Mesodermal cell (in vitro differentiated cells): ENCODE measurements around the gene PSMB11.

ENCODE experiments used
- H3K27ac ChIP-seq: 2 replicates; pipeline ENCODE4 v1.7.0; 2013; ENCODE audit warnings: mild to moderate bottlenecking, low read depth, low read length, moderate library complexity; ENCODE audit not compliant: severe bottlenecking
- H3K36me3 ChIP-seq: 2 replicates; pipeline ENCODE4 v1.7.1; 2013; ENCODE audit warnings: mild to moderate bottlenecking, low read length, moderate library complexity; ENCODE audit not compliant: control insufficient read depth, insufficient read depth
- H3K4me1 ChIP-seq: one replicate; pipeline ENCODE4 v1.7.1; 2013; ENCODE audit warnings: mild to moderate bottlenecking, low read length; ENCODE audit not compliant: insufficient read depth, control insufficient read depth, poor library complexity, severe bottlenecking
- H3K4me3 ChIP-seq: 2 replicates; pipeline ENCODE4 v1.7.0; 2013; ENCODE audit warnings: low read length, control low read depth, mild to moderate bottlenecking; ENCODE audit not compliant: insufficient read depth, poor library complexity, severe bottlenecking; ENCODE audit errors: extremely low read depth
- H3K9me3 ChIP-seq: 2 replicates; pipeline ENCODE4 v1.7.1; 2013; ENCODE audit warnings: mild to moderate bottlenecking, low read length, moderate library complexity; ENCODE audit not compliant: control insufficient read depth
- WGBS, 2 experiments: methylation state at CpG; one replicate each; pipeline ENCODE4 v1.1.5; 2013; ENCODE audit warnings: missing lambda C conversion rate in 2 of 2; ENCODE audit not compliant: insufficient coverage in 2 of 2; 5-methylcytosine and 5-hydroxymethylcytosine counted together

PSMB11 gene

GRCh38 chr14:23045419-23046357 is 3.7 kb downstream of the PSMB11 start:
- H3K4me3 ChIP-seq = no peak overlapping the region
- H3K4me1 ChIP-seq = peaks cover 17% of the 10 kb centered on the region
- WGBS, 2 experiments = 92% methylated on average over 8 to 10 of the region's 13 CpGs
- no peak overlapping the region for H3K27ac ChIP-seq
- H3K9me3 ChIP-seq = no peaks in the 10 kb centered on the region
- H3K36me3 ChIP-seq = peaks cover 21% of the 10 kb centered on the region

- Histone ChIP-seq H3K36me3 (peaks cover 29% of the 10 kb centered on the region), H3K27ac (peak overlapping the region; percentile 53), H3K4me3 (no peak overlapping the region), H3K9me3 (no peaks in the 10 kb centered on the region), H3K4me1 (peaks cover 17% of the 10 kb centered on the region)
- WGBS, 2 experiments = 86 to 90% methylated on average over 5 to 6 of the region's 6 CpGs
These were observed 5.1 kb downstream of the PSMB11 start for GRCh38 chr14:23047034-23047634.

GRCh38 chr14:23047751-23048693 is 6.0 kb downstream of the PSMB11 start:
- H3K36me3 ChIP-seq = peaks cover 33% of the 10 kb centered on the region
- WGBS, 2 experiments = 96 to 97% methylated on average over 34 to 81 of the region's 85 CpGs
- H3K9me3 ChIP-seq = no peaks in the 10 kb centered on the region
- no peak overlapping the region for H3K4me3 ChIP-seq
- H3K27ac ChIP-seq = no peak overlapping the region
- H3K4me1 ChIP-seq = peaks cover 17% of the 10 kb centered on the region

DNA sequence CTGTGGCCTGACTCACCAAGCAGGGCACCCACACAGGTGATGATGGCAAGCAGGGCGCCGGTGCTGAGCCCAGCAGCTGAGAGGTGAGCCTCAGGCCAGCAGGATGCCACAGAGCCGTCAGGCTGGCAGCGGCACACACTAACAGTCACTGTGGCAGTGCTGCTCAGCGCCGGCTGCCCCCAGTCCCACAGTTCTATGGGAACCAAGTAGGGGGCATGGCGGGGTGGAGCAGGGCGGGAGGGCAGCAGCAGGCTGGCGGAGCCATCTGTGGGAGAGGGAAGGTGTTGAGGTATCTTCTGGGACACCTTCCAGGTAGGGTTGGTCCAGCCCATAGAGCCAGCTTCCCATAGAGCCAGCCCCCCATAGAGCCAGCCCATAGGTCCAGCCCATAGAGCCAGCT is 7.0 kb downstream of the PSMB11 start:
- Histone ChIP-seq H3K4me3 (no peak overlapping the region), H3K9me3 (no peaks in the 10 kb centered on the region), H3K4me1 (peaks cover 10% of the 10 kb centered on the region), H3K27ac (no peak overlapping the region), H3K36me3 (peaks cover 42% of the 10 kb centered on the region)
- 95 to 98% methylated on average over 6 to 7 of the region's 9 CpGs for WGBS, 2 experiments

- H3K4me3 ChIP-seq = no peak overlapping the region
These were observed 9.4 kb downstream of the PSMB11 start for GRCh38 chr14:23051141-23052057.

GRCh38 chr14:23052182-23052623 is 10.2 kb downstream of the PSMB11 start:
- Histone ChIP-seq H3K4me1 (peaks cover 6% of the 10 kb centered on the region), H3K9me3 (no peaks in the 10 kb centered on the region), H3K4me3 (no peak overlapping the region), H3K36me3 (peaks cover 47% of the 10 kb centered on the region), H3K27ac (no peak overlapping the region)
- WGBS, 2 experiments = 85 to 88% methylated on average over 9 of the region's 14 CpGs

More at GRCh38 chr14:23051141-23052057, 9.4 kb downstream of the PSMB11 start:
- H3K4me1 ChIP-seq = peaks cover 1% of the 10 kb centered on the region
- peaks cover 47% of the 10 kb centered on the region for H3K36me3 ChIP-seq
- H3K9me3 ChIP-seq = no peaks in the 10 kb centered on the region
- H3K27ac ChIP-seq = no peak overlapping the region
- WGBS, 2 experiments = 92 to 94% methylated on average over 4 of the region's 5 CpGs

DNA sequence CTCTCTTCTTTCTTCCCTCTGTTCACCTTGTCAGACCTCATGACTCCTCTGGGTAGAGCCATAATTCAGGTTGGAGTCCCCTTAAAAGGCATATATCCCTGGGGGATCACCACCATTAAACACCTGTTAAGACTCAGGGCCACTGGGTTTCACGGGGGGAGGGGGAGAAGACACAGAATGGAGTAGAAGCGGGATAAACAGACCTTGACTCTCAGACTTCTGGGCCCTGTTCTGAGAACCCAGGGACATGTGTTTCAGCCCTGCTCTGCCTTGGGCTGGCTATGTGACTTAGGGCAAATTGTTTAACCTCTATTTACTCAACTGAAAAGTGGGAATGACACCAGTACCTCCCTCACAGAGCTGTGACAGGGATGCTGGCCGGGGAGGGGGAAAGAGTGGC is 10.7 kb downstream of the PSMB11 start:
- H3K4me1 ChIP-seq = peaks cover 6% of the 10 kb centered on the region
- H3K9me3 ChIP-seq = no peaks in the 10 kb centered on the region
- no peak overlapping the region for H3K4me3 ChIP-seq
- peaks cover 47% of the 10 kb centered on the region for H3K36me3 ChIP-seq
- WGBS, 2 experiments = 50% methylated on average over 1 of the region's 3 CpGs; no CpG with 5 or more reads in 1 of the 2 experiments
- H3K27ac ChIP-seq = no peak overlapping the region

DNA sequence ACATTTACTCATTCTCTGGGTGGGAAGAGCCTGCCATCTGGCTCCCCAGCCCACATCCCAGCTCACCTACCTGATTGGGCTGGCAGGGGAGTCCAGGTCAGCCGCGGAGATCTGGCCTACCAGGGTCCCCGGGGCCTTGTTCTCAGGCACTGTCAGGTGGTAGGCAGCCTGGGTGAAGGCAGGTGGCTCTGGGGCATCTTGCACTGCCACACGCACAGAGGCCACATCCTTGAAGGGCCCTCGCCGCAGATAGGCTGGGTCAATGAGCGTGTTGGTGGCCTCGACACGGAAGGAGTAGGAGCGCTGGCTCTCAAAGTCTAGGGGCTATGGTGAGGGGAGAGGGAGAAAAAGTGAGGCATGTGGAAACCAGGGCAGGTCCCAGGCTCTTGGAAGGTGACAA is 11.4 kb downstream of the PSMB11 start:
- WGBS, 2 experiments = 93 to 97% methylated on average over 7 to 9 of the region's 10 CpGs
- H3K9me3 ChIP-seq = no peaks in the 10 kb centered on the region

GRCh38 chr14:23054000-23054811 is 12.2 kb downstream of the PSMB11 start:
- H3K4me1 ChIP-seq = peaks cover 11% of the 10 kb centered on the region
- no peak overlapping the region for H3K4me3 ChIP-seq
- WGBS, 2 experiments = 87 to 93% methylated on average over 7 to 11 of the region's 17 CpGs
- H3K36me3 ChIP-seq = peaks cover 45% of the 10 kb centered on the region
- no peak overlapping the region for H3K27ac ChIP-seq
- no peaks in the 10 kb centered on the region for H3K9me3 ChIP-seq

More for the DNA sequence above, 11.4 kb downstream of the PSMB11 start:
- H3K4me3 ChIP-seq = no peak overlapping the region
- H3K36me3 ChIP-seq = peaks cover 45% of the 10 kb centered on the region
- H3K4me1 ChIP-seq = peaks cover 11% of the 10 kb centered on the region
- H3K27ac ChIP-seq = no peak overlapping the region
